Natural killer cell (primary cell): ENCODE data around the gene TFF3. TPM values are rescaled to one million over a fixed set of nuclear protein-coding genes. Genes with fewer than 3 reads are reported as not detected.

Source experiments
- ATAC-seq, 3 donors: fragments of 150-1000 bp in 2 of 3; fragments of 200-7000 bp in 1 of 3; cut with Tn5 transposase; 1 replicate in 1 of 3; 2 replicates in 2 of 3; pipeline ENCODE4 v1.10.0; 2021; ENCODE audit warnings: mild to moderate bottlenecking in 2 of 3, moderate library complexity in 2 of 3
- DNase-seq, 2 donors: peaks; one replicate each; pipeline versions ENCODE4 v3.0.0 to v3.0.0-alpha.2; 2013 to 2021; ENCODE audit warnings: mixed read lengths in 1 of 2
- H3K27ac ChIP-seq: one replicate; pipeline ENCODE4 v1.5.1; 2013; ENCODE audit warnings: mild to moderate bottlenecking, low read length
- H3K27me3 ChIP-seq: one replicate; pipeline ENCODE4 v1.6.1; 2013; ENCODE audit warnings: low read length; ENCODE audit not compliant: control insufficient read depth, insufficient read depth
- H3K36me3 ChIP-seq: one replicate; pipeline ENCODE4 v1.6.1; 2013; ENCODE audit warnings: low read length; ENCODE audit not compliant: control insufficient read depth, insufficient read depth
- H3K4me1 ChIP-seq: one replicate; pipeline ENCODE4 v1.6.1; 2013; ENCODE audit warnings: low read length; ENCODE audit not compliant: control insufficient read depth, insufficient read depth
- H3K4me3 ChIP-seq: one replicate; pipeline ENCODE4 v1.5.1; 2013; ENCODE audit warnings: low read length
- H3K9me3 ChIP-seq: one replicate; pipeline ENCODE4 v1.6.1; 2013; ENCODE audit warnings: low read length; ENCODE audit not compliant: control insufficient read depth, insufficient read depth
- H3K27ac Mint-ChIP-seq, 2 donors: one replicate each; pipeline ENCODE4 v1.8.0; 2022; ENCODE audit warnings: mild to moderate bottlenecking in 2 of 2, mixed read lengths in 2 of 2, moderate library complexity in 1 of 2
- H3K27me3 Mint-ChIP-seq, 2 donors: one replicate each; pipeline ENCODE4 v1.8.0; 2022; ENCODE audit warnings: low read depth in 2 of 2, mixed read lengths in 2 of 2
- H3K36me3 Mint-ChIP-seq: one replicate; pipeline ENCODE4 v1.8.0; 2022; ENCODE audit warnings: mixed read lengths
- H3K4me1 Mint-ChIP-seq, 2 donors: one replicate each; pipeline ENCODE4 v1.8.0; 2022; ENCODE audit warnings: mixed read lengths in 2 of 2
- H3K4me3 Mint-ChIP-seq: one replicate; pipeline ENCODE4 v1.8.0; 2022; ENCODE audit warnings: mild to moderate bottlenecking, moderate library complexity, mixed read lengths
- H3K9me3 Mint-ChIP-seq, 2 donors: one replicate each; pipeline ENCODE4 v1.8.0; 2022; ENCODE audit warnings: mixed read lengths in 2 of 2
- CTCF ChIP-seq: fragments of 200-600 bp; IDR thresholded peaks from one replicate; pipeline ENCODE4 v1.8.0; 2022; ENCODE audit warnings: antibody characterized with exemption
- WGBS: methylation state at CpG from one replicate; pipeline ENCODE4 v1.1.7; 2013; ENCODE audit warnings: missing lambda C conversion rate; ENCODE audit not compliant: insufficient coverage; 5-methylcytosine and 5-hydroxymethylcytosine counted together
- intact Hi-C: fragments of 100-400 bp; cut with micrococcal nuclease; formaldehyde crosslinking; loops from one replicate; pipeline ENCODE4 v1.14.2; 2022
- total RNA-seq, 4 donors: library from RNA; stranded (reverse); fragments of 120-200 nt in 1 of 4; gene quantifications; one replicate each; pipeline versions ENCODE4 v1.2.3 to v1.2.4, GENCODE V29; 2013 to 2022

The TFF3 gene
- total RNA-seq, 3 donors from 2014 or later (not counting 1 experiment from before 2014, with no cell fraction given), result not detected

GRCh38 chr21:42356046-42356445 is 40.8 kb upstream of the TFF3 start:
- peaks cover 11% of the 10 kb centered on the region for H3K36me3 Mint-ChIP-seq
- Histone ChIP-seq H3K27me3 (peaks cover 7% of the 10 kb centered on the region), H3K4me1 (peaks cover 9% of the 10 kb centered on the region), H3K9me3 (peaks cover 9% of the 10 kb centered on the region), H3K4me3 (no peak overlapping the region), H3K36me3 (no peaks in the 10 kb centered on the region), H3K27ac (no peak overlapping the region)
- TF ChIP-seq CTCF, result no peak
- WGBS, result 95% methylated on average over 2 of the region's 2 CpGs
- peaks cover 39 to 60% of the 10 kb centered on the region in 2 donors for H3K27me3 Mint-ChIP-seq
- no peak overlapping the region for H3K4me3 Mint-ChIP-seq
- peaks cover 0 to 6% of the 10 kb centered on the region in 2 donors for H3K9me3 Mint-ChIP-seq
- H3K4me1 Mint-ChIP-seq, result no peaks in the 10 kb centered on the region
- no peak overlapping the region for H3K27ac Mint-ChIP-seq
- no peak for DNase-seq
- no peak for ATAC-seq
- intact Hi-C loops, result no loop called here

GRCh38 chr21:42353623-42354022 is 38.4 kb upstream of the TFF3 start:
- H3K9me3 ChIP-seq, result peaks cover 3% of the 10 kb centered on the region
- no peak for TF ChIP-seq CTCF
- Mint-ChIP-seq H3K4me1 (no peaks in the 10 kb centered on the region), H3K36me3 (peaks cover 11% of the 10 kb centered on the region), H3K9me3 (peaks cover 0 to 6% of the 10 kb centered on the region in 2 donors), H3K27ac (no peak overlapping the region), H3K4me3 (no peak overlapping the region), H3K27me3 (peaks cover 32 to 57% of the 10 kb centered on the region in 2 donors)
- H3K27me3 ChIP-seq, result peaks cover 7% of the 10 kb centered on the region
- intact Hi-C loops, result no loop called here
- no peaks in the 10 kb centered on the region for H3K36me3 ChIP-seq
- no peaks in the 10 kb centered on the region for H3K4me1 ChIP-seq
- H3K4me3 ChIP-seq, result no peak overlapping the region
- ATAC-seq (no peak), DNase-seq (no peak)
- no peak overlapping the region for H3K27ac ChIP-seq
- 93% methylated on average over 5 of the region's 5 CpGs for WGBS

GRCh38 chr21:42352441-42353095 is 37.4 kb upstream of the TFF3 start:
- no peaks in the 10 kb centered on the region for H3K36me3 ChIP-seq
- DNase-seq, result no peak
- Mint-ChIP-seq H3K36me3 (peaks cover 11% of the 10 kb centered on the region), H3K4me1 (no peaks in the 10 kb centered on the region), H3K27ac (no peak overlapping the region), H3K9me3 (peaks cover 0 to 6% of the 10 kb centered on the region in 2 donors), H3K27me3 (peaks cover 26 to 52% of the 10 kb centered on the region in 2 donors), H3K4me3 (no peak overlapping the region)
- intact Hi-C loops, result no loop called here
- no peak for TF ChIP-seq CTCF
- peaks cover 4% of the 10 kb centered on the region for H3K27me3 ChIP-seq
- peaks cover 3% of the 10 kb centered on the region for H3K9me3 ChIP-seq
- no peaks in the 10 kb centered on the region for H3K4me1 ChIP-seq
- ATAC-seq, result no peak
- H3K27ac ChIP-seq, result no peak overlapping the region
- no peak overlapping the region for H3K4me3 ChIP-seq
- 92% methylated on average over 14 of the region's 14 CpGs for WGBS
